NCI-H2171 (cell line): Measurements from ENCODE around the gene TRPV2.

Source experiments
- DNase-seq: peaks from one replicate; lab custom pipeline; 2025; lab: John Stamatoyannopoulos, UW

Gene TRPV2

GRCh38 chr17:16474012-16474725 is 58.8 kb downstream of the TRPV2 start:
- DNase-seq, result no peak

GRCh38 chr17:16475179-16475704 is 59.9 kb downstream of the TRPV2 start:
- DNase-seq, result no peak

- DNase-seq, result no peak
These were observed 61.9 kb downstream of the TRPV2 start for GRCh38 chr17:16477255-16477654.

GRCh38 chr17:16477666-16478065 is 62.3 kb downstream of the TRPV2 start:
- DNase-seq, result no peak

GRCh38 chr17:16478649-16479048 is 63.3 kb downstream of the TRPV2 start:
- no peak for DNase-seq

DNA sequence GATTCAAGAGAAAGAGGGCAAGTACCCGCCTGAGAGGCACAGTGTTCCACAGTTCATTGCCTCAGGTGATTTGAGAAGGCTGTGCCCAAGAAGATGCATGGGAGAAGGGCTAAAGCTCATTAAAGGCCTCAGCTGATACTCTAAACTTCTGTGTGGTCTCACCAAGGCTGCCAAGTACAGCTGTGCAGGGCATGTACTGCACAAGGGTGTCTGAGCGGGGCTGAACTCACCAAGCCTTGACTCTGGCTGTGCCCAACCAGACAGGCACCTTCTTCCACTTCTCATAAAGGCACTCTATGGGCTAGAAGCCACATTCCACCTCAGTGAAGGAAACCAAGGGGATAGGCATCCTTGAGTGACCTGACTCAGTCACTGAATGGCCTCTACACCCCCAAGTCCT is 63.9 kb downstream of the TRPV2 start:
- no peak for DNase-seq

DNA sequence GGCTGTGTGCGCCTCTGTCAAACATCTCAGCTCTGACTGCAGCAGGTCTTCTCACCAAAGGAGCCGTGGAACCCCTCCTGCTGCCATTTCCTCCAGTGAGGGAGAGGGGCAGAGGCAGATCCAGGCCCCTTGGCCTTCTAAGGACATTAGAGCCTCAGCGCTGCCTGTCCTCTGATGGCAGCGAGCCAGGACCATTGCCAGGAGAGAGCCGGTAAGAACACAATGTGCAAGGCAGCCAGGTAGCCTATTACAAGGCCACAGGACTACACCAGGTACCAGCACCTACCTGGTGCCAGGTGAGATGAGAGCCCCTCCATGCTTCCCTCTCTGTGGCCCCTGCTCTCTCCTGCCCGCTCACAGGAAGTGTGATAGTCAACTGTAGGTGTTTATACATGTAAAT is 65.6 kb downstream of the TRPV2 start:
- no peak for DNase-seq

DNA sequence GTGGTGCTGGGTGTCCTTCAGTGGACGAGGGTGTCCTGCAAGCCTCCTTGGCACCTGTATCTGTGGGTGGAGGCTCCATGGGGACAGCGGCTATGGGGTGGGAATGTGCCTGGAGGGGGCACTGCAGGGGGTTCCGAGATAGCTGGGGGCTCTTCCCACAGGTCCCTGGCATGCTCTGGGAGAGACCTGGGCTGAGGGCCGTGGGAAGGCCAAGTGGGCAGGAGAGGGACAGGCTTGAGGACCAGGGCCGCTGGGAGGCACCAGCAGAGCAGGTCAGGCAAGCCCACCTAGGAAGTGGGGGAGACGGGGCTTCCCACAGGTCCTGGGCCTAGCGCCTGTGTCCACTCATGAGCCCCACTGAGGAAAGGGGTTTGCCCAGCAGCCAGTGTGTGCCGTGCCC is 66.9 kb downstream of the TRPV2 start:
- DNase-seq, result no peak

DNA sequence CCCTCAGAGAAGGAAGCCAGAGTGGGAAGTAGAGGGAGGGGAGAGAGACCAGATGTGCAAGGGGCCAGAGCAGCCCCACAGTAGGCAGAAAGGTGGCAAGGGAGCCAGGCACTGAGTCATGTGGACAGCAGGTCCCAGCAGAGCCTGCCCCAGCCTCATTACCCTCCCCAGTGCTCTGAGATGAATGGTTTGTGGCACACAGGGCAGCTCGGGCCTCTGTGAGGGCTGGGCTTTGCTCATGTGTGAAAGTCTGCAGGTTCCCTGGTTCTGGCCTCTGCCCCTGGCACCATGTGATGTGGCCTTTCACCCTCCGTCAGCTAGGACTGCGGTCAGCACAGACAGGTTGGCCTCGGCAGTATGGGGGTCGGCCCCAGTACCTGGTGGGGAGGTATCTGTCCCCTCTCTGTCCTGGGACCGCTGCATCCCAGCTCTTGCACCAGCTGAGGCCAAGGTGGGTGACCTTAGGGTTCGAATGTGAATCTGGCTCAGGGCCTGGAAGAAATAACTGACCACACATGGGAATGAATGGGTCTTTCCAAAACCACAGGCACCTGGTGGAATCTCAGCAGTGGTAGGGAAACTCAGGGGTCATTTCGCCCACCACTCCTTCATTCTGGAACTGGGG is 67.8 kb downstream of the TRPV2 start:
- no peak for DNase-seq

DNA sequence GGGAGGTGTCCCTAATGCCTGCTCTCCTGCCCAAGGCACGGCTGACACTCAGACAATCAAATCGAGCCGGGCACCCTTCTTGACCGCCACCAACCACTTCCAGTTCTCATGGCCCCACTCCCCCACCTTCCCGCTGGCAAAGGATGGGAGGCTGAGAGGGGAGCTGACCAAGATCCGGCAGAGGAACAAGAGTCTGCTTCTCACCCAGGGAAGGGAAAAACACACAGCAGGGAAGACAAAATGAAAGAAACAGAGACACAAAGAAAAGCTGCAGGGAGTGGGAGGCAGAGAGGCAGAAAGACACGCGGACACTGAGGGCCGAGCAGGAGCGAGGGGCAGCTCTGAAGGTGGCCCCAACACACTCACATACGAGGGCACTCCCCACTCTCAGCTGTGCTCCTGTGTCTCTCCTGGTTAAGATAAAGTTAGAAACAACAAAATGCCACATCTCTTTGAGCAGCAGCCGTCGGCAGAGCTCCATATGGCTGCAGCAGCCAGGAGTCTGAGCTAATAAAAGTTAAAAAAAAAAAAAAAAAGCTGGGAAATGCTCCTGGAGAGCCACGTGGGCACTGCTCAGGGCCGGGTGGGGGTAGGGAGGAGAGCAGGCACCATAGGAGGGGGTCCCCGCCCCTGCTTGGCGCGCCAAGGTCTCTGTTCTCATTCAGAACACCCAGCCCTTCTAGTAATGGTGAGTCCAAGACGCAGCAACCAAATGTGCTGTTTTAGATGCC is 69.2 kb downstream of the TRPV2 start:
- peak; percentile 76 for DNase-seq
